ENCODE measurements around the gene EXOSC7. TPM values are rescaled to one million over a fixed set of nuclear protein-coding genes. Genes with fewer than 3 reads are reported as not detected.

Gene EXOSC7
- 94.3 TPM for polyA plus RNA-seq (2012; ENCODE audit: insufficient read depth, insufficient read length, low read depth)

GRCh38 chr3:44976002-44976815 lies at the start of gene EXOSC7, which contains the start of gene ZDHHC3:
EXOSC7 (plus strand) TSS chr3:44976244; CDS start chr3:44976278, 34 bp downstream.
ZDHHC3 (minus strand) TSS chr3:44976174; CDS start chr3:44959436, 16,738 bp downstream.
- no peak for TF ChIP-seq CTCF (IDR thresholded peaks at IDR 0.05; ENCODE audit: low read depth, low read length)
- no peaks in the 10 kb centered on the region for H3K27me3 ChIP-seq
- DNase-seq = peak; percentile 78
- no peaks in the 10 kb centered on the region for H3K4me1 ChIP-seq
- H3K4me3 ChIP-seq (ENCODE audit: low read depth, low read length) = peak within 1 kb of the TSS; percentile 87
- no peaks in the 10 kb centered on the region for H3K9me3 ChIP-seq
- H3K36me3 ChIP-seq = no peaks in the 10 kb centered on the region

DNA sequence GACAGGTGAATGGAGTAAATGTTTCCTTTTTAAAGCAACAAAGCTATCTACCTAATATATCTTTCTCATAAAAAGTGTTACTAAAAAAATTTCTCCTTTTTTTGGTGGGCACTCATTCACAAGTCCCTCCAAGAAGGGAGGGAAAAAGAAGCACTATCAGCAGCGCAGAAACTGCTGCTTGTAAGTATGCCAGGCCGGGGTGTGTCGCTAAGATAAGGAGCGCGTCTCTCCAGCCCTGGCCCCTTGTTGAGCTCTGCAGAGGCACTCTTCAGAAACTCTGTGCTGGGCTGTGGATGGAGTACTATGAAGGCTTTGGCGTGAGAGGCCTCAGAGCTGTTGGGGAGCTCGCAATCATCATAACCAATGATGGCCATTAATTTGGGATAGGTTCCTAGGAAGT lies 49.1 kb upstream of the EXOSC7 start:
- Histone ChIP-seq H3K36me3 (no peaks in the 10 kb centered on the region), H3K4me3 (ENCODE audit: low read depth, low read length) (no peak overlapping the region), H3K4me1 (no peaks in the 10 kb centered on the region), H3K9me3 (no peaks in the 10 kb centered on the region), H3K27me3 (no peaks in the 10 kb centered on the region)
- TF ChIP-seq CTCF (IDR thresholded peaks at IDR 0.05; ENCODE audit: low read depth, low read length) = no peak
- no peak for DNase-seq

DNA sequence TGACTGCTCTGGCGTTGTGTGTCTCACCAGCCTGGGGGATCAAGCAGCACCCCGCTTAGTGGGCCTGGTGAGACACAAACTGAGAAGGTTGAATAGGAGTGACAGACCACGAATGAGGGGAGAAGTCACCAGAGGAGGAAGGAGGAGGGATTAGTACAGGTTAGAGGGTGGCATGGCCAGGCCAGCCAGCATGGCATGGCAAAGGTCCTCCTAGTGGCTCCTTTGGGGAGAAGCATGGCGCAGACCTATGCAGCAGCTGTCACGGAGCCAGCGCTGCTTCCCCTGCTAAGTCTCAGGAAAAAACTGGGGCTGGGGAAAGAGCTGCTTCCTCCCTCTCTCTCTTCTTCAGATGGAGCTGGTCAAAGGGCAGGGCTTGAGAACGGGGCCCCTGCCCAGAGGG lies 48.7 kb upstream of the EXOSC7 start:
- no peaks in the 10 kb centered on the region for H3K27me3 ChIP-seq
- no peaks in the 10 kb centered on the region for H3K4me1 ChIP-seq
- no peak overlapping the region for H3K4me3 ChIP-seq (ENCODE audit: low read depth, low read length)
- DNase-seq = no peak
- H3K9me3 ChIP-seq = no peaks in the 10 kb centered on the region
- no peaks in the 10 kb centered on the region for H3K36me3 ChIP-seq
- TF ChIP-seq CTCF (IDR thresholded peaks at IDR 0.05; ENCODE audit: low read depth, low read length) = no peak

DNA sequence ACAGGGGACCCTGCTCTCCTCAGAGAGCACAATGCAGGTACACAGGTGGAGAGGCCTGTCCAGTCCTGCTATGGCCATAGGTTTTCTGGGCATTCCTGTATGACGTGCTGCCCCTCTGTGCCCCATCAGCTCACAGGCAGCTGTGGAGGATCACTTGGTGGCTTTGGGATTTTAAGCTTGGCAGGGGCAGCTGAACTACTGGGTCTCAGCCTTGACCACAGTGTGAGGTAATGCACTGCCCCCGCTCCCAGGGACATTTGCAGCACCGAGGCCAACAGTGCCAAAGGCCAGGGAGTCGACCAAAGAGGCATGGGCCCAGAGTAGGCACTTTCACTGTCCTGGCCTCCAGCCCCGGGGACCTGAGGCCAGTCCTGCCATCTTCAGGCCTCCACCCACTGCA lies 46.3 kb upstream of the EXOSC7 start:
- Histone ChIP-seq H3K4me3 (ENCODE audit: low read depth, low read length) (no peak overlapping the region), H3K36me3 (no peaks in the 10 kb centered on the region), H3K4me1 (no peaks in the 10 kb centered on the region), H3K27me3 (no peaks in the 10 kb centered on the region), H3K9me3 (no peaks in the 10 kb centered on the region)
- DNase-seq = no peak
- no peak for TF ChIP-seq CTCF (IDR thresholded peaks at IDR 0.05; ENCODE audit: low read depth, low read length)

- Histone ChIP-seq H3K4me3 (ENCODE audit: low read depth, low read length) (no peak overlapping the region), H3K9me3 (no peaks in the 10 kb centered on the region), H3K27me3 (no peaks in the 10 kb centered on the region), H3K36me3 (no peaks in the 10 kb centered on the region), H3K4me1 (no peaks in the 10 kb centered on the region)
- TF ChIP-seq CTCF (IDR thresholded peaks at IDR 0.05; ENCODE audit: low read depth, low read length) = no peak
- no peak for DNase-seq
Observed at GRCh38 chr3:44930911-44931310, 45.1 kb upstream of the EXOSC7 start.

DNA sequence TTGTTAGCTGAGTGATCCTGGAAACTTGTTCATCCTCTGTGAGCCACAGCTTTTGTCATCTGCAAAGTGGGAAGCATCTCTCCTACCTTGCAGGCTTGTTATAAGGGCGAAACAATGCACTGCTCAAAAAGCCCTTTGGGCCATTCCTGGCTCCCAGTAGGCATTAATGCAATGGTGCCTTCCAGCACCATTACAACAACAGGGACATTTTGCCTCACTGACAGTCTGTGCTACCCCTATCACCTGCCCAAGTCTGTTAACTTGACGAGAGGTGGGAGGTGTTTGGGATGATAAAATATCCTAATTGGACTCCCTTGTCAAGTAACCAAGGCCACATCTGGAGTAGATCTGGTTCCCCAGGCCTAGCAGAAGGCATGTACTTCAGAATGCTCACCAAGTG lies 44.3 kb upstream of the EXOSC7 start:
- Histone ChIP-seq H3K4me1 (no peaks in the 10 kb centered on the region), H3K27me3 (no peaks in the 10 kb centered on the region), H3K9me3 (no peaks in the 10 kb centered on the region), H3K4me3 (ENCODE audit: low read depth, low read length) (no peak overlapping the region), H3K36me3 (no peaks in the 10 kb centered on the region)
- no peak for TF ChIP-seq CTCF (IDR thresholded peaks at IDR 0.05; ENCODE audit: low read depth, low read length)
- DNase-seq = no peak
